HG03045 (cell line): ENCODE data around the gene COLEC11.
"Not testable (repeated sequence)": the region's sequence is repeated elsewhere in the genome, so short reads cannot be mapped to it uniquely, and the experiment has no call there.

Experiments
- ATAC-seq: cut with Tn5 transposase; IDR thresholded peaks from one replicate; pipeline ENCODE4 v1.9.1; 2021; ENCODE audit warnings: mild to moderate bottlenecking, moderate library complexity; ENCODE audit not compliant: unreplicated experiment

The COLEC11 gene

DNA sequence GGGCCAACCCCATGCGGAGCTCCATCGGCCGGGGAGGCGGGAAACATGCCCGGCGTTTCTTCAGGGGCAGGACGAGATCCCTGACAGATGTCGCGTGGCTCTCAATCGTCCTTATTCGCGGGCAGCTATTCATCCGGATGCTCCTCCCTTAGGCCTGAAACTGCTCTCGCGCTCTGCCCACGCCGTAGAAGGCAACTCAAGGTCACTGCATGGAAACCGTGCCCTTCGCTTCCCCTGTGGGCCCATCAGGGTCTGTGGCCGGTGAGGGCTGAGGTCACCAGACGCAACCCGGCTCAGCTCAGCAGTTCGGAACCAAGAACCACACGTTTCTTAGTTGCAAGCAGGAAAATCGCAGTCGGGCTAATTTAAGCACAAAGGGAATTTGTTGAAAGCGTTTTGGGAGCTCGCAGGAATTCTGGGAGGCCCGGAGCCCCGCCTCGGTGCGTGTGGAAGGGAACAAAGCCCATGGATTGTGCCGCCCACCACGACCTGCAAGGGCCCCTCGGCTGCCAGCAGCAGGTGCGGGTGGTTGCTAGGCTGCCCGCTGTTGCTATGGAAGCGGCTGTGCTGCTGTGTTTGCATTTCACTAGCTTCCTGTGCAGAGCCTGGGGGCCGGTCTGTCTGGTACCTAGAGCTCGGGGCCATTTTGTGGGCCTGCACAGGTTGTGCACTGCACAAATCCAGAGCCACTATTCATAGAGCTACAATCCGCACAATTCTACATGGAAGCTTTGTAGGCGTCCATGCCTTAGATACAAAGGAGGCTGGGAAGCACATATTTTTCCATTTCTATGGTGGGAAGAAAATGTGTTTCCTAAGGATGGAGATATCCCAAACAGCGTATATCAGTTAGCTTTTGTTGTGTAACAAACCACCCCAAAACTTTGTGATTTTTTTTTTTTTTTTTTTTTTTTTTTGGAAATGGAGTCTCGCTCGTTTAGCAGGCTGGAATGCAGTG, 57.1 kb downstream of the COLEC11 start:
- peak; percentile 84 for ATAC-seq

DNA sequence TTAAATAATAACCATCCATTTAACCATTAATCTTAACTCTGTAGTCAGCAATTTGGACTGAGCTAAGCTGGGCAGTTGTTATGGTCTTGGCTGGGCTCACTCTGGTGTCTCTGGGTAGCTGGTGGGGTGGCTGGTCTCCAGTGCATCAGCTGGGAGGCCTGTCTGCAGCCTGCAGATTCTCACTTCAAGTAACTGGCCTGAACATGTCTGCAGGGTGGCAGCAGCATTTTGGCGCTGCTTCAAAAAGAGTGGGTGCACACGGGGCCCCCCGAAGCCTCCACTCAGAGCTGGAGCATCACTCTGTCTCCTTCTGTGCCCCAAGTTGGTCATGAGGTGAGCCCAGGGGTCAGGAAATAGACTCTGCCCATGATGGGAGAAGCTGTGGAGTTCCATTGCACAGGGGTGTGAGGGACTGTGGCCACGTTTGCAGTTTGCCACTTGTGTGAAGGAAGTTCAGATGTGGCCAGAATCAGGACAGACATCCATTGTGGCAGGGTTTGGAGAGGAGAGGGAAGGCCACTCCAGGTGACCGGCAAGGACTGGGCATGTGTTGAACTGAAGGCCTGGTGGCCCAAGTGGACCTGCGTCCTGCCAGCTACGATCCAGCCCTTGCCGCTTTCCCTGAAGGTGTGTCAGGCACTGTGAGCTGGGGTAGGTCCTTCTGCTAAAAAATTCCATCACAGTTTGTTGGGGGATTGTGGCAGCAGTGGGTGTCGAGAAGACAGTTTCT, 58.1 kb downstream of the COLEC11 start:
- ATAC-seq, result no peak

DNA sequence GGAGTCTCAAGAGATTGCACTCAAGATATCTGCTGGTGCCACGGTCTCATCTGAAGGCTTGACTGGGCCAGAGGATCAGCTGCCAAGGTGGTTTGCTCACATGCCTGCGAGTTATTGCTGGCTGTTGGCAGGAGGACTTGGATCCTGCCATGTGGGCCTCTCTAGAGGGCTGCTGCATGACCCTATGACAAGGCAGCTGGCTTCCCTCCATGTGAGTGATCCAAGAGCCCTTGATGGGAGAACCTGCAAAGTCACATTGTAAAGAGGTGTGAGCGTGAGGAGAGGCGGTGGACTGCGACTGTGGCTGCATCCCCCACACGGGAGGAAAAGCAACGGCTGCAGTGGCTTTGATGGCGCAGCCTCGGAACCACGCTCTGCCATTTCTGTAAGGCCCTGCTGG, 59.1 kb downstream of the COLEC11 start:
- ATAC-seq, result no peak

DNA sequence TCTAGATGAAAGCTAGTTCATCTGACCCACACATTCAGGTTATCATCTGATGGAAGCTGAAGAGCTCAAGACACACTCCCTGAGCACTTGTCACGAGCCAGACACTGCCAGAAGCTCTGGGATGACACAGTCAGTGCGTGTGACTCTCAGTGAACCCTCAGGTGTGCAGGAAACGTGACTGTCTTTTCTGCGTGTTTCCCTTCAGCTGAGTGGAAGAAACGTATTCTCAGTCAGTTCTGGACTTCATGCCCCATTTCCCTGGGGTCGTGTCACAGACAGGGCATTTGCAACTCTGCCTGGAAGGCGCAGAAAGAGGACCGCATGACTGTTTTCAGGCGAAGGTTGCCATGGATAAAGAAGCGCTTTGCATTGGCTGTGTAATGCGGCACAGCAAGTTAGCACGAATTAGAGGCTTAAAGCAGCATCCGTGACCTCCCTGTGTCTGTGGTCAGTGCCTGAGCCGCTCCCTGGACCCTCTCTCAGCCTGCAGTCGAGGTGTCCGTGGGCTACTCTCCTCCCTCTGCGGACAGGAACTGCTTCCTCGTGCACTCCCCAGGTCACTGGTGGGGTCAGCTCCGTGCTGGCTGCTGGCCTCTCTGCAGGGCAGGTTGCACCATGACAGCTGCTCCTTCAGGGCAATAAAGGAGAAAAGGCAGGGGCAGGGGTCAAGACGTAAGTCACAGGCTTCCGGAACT, 59.8 kb downstream of the COLEC11 start:
- no peak for ATAC-seq

DNA sequence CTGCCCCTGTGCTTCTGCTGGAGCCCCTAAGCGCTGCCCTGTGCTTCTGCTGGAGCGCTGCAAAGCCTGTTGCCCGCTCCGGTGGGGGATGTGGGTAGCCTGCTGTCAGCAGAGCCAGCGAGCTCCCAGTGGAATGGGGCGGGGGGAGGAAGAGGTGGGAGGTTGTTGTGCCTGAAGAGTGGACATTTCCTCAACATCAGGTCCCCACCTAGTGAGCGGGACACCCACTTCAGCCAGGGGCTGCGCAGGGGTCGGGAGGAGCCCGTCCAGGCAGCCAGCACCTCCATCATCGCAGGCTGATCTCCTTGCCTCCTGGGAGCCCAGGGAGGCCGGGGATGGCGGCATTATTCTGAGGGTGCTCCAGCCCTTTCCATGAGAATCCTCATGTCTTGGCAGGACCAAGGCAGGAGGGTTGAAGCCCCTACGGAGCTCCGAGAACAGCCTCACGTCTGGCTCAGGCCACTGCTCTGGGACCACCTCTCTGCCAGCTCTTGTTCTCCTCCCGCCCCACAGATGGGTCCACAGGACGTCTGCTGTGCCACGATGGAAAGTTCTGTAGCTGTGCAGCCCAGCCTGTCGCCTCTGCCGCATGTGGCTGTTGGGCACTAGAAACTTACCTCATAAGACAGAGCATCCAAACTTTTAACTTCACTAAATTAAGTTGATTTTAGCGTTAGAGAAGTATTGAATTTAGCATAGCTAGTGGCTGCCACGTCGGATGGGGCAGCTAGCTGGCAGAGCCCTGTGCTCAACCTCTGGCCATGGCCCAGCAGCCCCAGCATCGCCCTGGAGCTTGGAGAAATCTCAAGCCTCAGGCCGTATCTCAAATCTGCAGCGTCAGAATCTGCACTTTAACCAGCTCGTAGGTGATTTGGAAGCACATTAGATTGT, 61.2 kb downstream of the COLEC11 start:
- no peak for ATAC-seq

DNA sequence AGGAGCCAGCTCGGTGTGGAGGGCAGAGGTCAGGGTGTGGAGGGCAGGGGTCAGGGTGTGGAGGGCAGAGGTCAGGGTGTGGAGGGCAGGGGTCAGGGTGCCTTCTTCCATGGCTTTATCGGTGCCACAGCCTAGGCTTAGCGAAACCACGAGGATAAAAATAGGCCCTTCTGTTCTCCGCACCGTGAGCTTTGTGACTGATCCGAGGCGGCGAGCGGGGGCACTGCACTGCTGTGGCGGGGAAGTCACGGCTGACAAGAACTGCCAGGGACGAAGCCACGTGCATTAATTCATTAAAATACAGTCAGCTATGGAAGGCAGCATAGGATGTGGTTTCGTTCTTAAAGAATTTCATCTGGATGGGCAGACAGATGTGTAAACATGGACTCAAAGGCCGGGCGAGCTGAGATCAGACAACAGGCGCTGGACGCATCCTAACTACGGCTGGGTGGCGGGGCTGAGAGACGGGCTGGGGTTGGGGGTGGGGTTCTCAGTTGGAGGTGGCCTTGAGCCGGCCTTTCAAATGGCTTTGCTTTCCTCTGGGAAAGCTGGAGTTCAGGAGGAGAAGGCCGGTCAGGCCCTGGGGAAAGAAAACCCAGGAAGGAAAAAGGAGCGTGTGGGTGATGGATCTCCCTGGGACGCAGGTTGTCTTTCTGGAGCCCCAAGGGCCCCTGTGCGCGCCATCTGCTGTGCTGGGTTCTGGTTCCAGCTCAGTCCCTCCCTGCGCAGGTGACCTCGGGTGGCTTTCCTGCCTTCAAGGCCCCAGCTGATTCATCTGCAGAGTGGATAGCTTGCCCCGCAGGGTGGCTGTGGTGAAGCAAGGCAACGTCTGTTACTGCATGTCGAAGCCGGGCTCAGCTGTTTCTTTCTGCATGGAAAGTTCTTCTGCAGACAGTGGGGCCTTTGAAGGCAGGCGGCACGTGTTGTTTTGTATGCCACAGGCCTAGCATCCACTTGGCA, 62.1 kb downstream of the COLEC11 start:
- ATAC-seq, result no peak

DNA sequence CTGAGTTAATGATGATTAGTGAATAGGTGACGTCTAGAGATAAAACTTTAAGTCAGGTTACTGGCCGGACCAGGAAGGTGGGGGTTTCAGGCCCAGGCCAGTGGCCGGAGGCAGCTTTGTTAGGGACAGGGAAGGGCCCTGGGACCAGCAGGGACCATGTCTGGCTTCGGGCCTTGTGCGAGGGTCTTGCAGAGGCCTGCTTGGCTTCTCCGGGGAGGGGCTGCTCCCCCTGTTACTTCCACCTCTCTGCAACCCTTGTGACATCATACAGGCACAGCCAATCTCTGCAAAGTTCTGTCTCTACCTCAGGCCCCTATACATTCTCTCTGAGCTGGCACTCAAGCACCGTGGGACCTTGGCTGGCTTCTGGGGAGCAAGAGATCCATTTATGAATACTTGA, 63.0 kb downstream of the COLEC11 start, which contains the start of gene ALLC:
Gene ALLC (plus strand): TSS at position 320 of the 400 bp plus-strand sequence. CDS start 12,958 bp downstream, outside the sequence.
- no peak for ATAC-seq

DNA sequence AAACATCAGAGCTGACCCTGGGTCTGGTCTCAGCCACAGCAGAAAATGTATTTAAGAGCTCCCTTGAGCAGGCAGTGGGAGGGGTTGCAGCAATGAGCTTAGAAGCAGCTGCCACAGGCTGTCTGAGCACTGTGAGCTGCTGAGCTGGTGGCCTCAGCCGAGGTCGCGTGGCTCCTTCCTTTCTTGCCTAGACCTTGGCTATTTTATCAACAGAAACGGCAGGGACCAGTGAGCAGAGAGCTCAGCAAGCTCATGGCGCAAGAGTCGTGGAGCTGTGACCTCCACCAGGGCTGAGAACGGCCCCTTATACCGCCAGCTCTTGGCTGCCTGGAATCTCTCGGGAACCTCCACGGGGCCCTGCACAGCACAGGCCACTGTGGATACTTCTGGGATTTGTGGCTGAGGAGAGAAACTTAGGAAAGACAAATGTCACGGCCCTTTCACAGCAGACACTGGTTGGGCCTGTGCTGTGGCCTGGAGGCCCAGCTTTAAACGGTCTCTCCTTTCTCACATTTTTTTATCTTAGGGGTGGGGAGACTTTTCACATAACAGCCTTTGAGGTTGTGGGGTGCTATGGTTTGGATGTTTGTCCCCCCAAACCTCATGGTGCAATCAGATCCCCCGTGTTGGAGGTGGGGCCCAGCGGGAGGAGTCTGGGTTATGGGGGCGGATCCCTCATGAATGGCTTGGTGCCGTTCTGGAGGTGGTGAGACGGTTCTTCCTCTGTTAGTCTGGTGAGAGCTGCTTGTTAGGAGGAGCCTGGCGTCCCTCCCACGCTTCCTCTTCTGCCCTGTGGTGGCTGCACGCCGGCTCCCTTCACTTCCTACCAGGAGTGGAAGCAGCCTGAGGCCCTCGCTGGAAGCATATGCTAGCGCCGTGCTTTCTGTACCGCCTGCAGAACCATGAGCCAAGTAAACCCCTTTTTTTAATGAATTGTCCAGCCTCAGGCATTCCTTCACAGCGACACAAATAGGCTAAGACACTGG, 64.8 kb downstream of the COLEC11 start:
- ATAC-seq, result no peak

DNA sequence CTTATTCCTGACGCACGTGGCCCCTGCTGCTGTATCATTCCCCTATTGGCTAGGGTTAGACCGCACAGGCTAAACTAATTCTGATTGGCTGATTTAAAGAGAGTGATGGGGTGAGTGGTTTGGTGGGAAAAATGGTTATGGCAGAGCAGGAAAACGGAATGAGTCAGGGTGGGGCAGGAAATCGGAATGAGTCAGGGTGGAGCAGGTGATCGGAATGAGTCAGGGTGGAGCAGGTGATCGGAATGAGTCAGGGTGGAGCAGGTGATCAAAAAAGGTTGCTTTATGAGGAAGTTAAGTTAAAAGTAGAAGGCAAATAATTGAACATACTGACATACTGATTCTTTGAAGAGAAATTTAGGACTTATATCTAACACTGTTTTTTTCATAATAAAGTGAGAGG, 65.7 kb downstream of the COLEC11 start:
- ATAC-seq, result not testable (repeated sequence)

DNA sequence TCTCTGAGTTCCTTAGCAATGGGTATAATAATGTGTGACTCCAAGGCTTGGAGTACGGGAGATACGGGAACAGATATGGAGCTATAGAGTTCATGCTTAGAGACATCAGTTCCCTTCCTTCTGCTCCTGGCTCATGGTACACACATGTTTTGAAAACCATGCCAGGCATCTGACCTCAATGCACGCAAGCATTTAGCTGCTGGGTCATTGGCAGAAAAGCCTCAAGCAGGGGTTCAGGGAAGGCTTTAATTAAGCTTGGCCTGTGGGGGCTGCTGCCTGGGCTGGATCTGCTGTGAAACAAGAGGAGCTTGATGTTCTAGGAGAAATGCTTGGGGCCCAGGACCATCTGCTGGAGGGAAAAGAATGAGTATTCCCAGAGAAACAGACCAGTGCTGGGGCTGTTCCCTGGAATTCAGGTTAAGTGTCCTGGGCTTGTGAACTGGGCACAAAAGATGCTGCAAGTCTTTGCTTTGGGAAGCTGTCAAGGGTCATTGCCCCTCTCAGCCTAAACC, 66.3 kb downstream of the COLEC11 start:
- ATAC-seq, result no peak

DNA sequence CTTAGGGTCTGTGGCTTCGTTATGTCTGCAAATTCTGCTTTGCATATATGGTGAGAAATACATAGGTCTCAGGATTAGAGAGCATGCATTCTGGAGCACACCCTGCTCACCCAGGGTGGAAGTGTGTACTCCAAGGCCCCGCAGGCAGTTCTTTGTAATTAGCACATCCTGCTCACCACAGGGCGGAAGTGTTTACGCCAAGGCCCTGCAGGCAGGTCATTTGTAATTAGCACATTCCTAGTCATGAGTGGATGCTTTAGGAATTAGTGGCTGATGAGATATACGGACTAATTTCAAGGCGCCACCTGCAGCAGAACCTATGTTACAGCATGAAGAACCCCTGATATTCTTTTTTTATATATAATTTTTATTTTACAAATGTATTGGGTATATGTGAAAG, 67.3 kb downstream of the COLEC11 start:
- ATAC-seq, result no peak

DNA sequence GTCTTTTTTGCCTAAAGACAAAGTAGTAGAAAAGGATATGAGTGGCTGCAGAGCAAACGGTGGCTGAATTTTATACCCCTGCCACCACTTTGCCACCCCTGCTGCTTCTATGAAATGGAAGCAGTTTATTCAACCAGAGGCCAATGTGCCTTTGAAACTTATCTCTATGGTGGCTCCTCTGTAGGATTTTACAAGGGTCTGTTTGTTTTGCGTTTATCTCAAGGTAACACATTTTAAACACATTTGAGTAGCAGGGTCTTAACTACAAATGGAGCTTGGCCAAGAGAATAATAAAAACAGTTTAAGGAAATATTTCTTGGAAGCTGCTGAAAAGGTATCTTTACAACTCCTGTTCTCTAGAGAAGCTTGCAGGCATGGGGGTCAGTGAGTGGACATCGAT, 69.2 kb downstream of the COLEC11 start:
- ATAC-seq, result no peak

DNA sequence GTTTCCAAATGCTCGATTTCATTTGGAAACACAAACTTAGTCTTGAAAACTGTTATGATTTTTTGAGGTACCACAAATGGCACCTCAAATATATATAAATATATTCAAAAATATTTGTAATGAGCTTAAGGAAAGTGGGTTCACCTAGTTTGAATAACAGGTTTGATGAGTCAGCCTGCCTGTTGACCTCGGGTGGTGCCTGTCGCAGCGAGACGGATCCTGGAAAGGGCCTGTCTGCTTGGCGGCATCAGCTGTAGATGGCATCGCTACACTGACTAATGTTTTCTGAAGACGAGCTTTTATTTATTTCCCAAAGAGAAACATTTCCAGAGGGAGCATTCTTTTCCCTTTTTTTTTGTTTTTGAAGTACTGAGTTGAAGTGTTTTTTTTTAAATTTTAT, 70.0 kb downstream of the COLEC11 start:
- no peak for ATAC-seq

DNA sequence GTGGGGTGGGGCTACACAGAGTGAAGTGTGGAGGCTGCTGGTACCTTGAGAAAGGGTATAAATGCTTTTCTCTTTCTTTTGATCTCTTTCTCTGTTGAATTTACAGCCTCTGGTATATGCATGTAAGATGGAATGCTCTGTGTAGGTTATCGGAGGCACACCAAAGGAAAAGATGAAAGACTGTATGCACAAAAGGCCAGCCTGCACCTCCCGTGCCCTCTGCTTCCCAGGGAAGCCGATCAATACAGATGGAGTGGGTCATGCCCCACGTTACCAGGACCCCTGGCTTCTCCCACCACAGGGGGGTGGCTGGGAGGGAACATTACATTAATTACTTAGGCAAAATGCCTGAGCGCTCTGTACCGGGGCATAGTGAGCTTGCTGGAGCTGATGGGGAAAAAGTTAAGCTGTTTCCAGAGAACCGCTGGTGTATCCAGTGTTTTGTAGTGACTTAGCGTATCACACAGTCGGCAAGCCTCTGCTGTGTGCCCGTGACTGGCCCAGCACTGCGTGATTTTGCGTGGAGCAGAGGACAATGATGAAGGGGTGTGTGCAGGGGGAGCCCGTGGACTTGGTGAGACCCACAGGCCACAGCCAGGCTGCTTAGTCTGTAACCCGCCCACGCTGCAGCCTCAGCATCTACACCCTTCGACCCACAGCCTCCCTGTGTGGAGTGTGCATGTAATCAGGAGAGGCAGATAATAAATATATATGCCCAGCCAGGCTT, 71.1 kb downstream of the COLEC11 start:
- ATAC-seq, result no peak

DNA sequence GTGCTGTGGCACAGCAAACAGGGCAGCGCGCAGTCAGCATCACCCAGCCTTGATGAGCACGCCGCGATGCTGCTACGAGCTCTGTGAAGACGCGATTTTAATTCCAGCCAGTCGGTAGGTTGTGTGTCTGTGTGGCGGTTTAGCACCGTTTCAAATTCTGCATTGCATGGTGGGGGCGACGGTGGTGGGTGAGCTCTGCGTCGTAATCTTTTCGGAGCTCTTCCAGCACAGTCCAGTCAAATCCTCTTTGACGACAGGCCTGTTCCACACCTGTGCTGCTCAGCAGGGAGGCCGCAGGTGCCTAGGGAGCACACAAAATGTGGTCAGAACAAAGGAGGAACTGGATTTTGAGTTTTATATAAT, 71.7 kb downstream of the COLEC11 start:
- ATAC-seq, result no peak

DNA sequence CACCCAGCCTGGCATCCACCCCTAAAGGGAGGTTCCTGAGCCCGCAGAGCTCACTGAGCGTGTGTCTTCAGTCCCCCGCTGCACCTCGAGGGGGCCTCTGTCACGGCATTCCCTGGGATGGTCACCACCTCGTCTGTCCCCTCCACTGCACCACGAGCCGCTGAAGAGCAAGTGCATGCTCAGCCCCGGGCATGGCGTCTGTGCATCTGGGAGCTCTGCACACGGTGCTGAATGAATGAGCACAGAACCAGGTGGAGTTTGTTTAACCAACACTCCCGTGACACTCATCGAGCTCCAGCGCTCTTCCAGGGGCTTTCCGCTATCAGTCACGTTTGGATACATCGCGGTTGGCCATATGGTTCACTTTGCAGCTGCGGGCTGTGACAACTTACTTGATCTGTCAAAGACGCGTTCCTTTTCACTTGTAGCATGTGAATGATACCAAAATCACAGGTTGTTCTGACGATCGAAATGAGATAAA, 72.3 kb downstream of the COLEC11 start:
- ATAC-seq, result no peak

DNA sequence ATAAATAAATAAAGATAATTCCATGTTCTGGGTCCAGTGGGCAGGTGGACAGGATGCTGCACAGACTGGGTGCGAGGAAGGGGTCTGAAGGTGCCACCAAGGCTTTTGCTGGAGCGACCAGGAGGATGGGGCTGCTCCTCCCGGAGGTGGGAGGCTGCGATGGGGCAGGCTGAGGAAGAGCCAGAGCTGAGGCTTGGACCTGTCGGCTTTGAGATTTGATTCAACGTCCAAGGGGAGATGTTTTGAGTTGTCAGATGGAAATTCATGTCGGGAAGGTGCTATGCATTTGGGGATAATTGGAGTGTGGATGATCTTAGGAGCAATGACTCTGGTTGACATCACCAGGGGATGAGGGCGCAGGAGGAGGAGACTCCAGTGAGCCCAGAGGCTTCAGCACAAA, 74.7 kb downstream of the COLEC11 start:
- no peak for ATAC-seq
